ENCODE data around the gene KDM4B.

GRCh38 chr19:5024282-5024681 is 55.4 kb downstream of the KDM4B start:
- TF ChIP-seq, protein P1, sequence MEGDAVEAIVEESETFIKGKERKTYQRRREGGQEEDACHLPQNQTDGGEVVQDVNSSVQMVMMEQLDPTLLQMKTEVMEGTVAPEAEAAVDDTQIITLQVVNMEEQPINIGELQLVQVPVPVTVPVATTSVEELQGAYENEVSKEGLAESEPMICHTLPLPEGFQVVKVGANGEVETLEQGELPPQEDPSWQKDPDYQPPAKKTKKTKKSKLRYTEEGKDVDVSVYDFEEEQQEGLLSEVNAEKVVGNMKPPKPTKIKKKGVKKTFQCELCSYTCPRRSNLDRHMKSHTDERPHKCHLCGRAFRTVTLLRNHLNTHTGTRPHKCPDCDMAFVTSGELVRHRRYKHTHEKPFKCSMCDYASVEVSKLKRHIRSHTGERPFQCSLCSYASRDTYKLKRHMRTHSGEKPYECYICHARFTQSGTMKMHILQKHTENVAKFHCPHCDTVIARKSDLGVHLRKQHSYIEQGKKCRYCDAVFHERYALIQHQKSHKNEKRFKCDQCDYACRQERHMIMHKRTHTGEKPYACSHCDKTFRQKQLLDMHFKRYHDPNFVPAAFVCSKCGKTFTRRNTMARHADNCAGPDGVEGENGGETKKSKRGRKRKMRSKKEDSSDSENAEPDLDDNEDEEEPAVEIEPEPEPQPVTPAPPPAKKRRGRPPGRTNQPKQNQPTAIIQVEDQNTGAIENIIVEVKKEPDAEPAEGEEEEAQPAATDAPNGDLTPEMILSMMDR (IDR thresholded peaks at IDR 0.05; ENCODE audit: insufficient read depth, low read length) = no peak
- TF ChIP-seq POLR2AphosphoS5 (IDR thresholded peaks at IDR 0.05; ENCODE audit: low read depth) = no peak
- no peak for TF ChIP-seq GABPA (IDR thresholded peaks at IDR 0.05; ENCODE audit: low read depth)
- TF ChIP-seq, protein P2, sequence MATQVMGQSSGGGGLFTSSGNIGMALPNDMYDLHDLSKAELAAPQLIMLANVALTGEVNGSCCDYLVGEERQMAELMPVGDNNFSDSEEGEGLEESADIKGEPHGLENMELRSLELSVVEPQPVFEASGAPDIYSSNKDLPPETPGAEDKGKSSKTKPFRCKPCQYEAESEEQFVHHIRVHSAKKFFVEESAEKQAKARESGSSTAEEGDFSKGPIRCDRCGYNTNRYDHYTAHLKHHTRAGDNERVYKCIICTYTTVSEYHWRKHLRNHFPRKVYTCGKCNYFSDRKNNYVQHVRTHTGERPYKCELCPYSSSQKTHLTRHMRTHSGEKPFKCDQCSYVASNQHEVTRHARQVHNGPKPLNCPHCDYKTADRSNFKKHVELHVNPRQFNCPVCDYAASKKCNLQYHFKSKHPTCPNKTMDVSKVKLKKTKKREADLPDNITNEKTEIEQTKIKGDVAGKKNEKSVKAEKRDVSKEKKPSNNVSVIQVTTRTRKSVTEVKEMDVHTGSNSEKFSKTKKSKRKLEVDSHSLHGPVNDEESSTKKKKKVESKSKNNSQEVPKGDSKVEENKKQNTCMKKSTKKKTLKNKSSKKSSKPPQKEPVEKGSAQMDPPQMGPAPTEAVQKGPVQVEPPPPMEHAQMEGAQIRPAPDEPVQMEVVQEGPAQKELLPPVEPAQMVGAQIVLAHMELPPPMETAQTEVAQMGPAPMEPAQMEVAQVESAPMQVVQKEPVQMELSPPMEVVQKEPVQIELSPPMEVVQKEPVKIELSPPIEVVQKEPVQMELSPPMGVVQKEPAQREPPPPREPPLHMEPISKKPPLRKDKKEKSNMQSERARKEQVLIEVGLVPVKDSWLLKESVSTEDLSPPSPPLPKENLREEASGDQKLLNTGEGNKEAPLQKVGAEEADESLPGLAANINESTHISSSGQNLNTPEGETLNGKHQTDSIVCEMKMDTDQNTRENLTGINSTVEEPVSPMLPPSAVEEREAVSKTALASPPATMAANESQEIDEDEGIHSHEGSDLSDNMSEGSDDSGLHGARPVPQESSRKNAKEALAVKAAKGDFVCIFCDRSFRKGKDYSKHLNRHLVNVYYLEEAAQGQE (IDR thresholded peaks at IDR 0.05; ENCODE audit: insufficient replicate concordance, low read depth) = no peak
- no peak for TF ChIP-seq SPI1 (IDR thresholded peaks at IDR 0.05; ENCODE audit: borderline replicate concordance, low read depth)
